Raji (cell line): ENCODE measurements around the gene IBTK.

Experiments
- POLR2A ChIP-seq: IDR thresholded peaks from 2 replicates; pipeline ENCODE4 v1.6.1; 2011; ENCODE audit warnings: low read depth, low read length, control low read depth; ENCODE audit not compliant: insufficient read depth

The IBTK gene

GRCh38 chr6:82166493-82166892 is 81.1 kb downstream of the IBTK start:
- TF ChIP-seq POLR2A: no peak

- no peak for TF ChIP-seq POLR2A
These were observed 87.1 kb downstream of the IBTK start for GRCh38 chr6:82160255-82160990.

GRCh38 chr6:82145926-82146452 is 101.6 kb downstream of the IBTK start:
- no peak for TF ChIP-seq POLR2A

GRCh38 chr6:82144852-82145340 is 102.6 kb downstream of the IBTK start:
- no peak for TF ChIP-seq POLR2A

- TF ChIP-seq POLR2A: no peak
These were observed 103.3 kb downstream of the IBTK start for GRCh38 chr6:82144007-82144851.

- TF ChIP-seq POLR2A: no peak
These were observed 104.5 kb downstream of the IBTK start for GRCh38 chr6:82143041-82143481.

GRCh38 chr6:82142524-82142923 is 105.0 kb downstream of the IBTK start:
- TF ChIP-seq POLR2A: no peak

- TF ChIP-seq POLR2A: no peak
These were observed 109.3 kb downstream of the IBTK start for GRCh38 chr6:82138075-82138791.

- no peak for TF ChIP-seq POLR2A
These were observed 116.1 kb downstream of the IBTK start for GRCh38 chr6:82131441-82131840.

- TF ChIP-seq POLR2A: no peak
These were observed 117.7 kb downstream of the IBTK start for GRCh38 chr6:82129797-82130196.

GRCh38 chr6:82123632-82124031 is 123.9 kb downstream of the IBTK start:
- TF ChIP-seq POLR2A: no peak
